Testis (tissue), 2 donors: ENCODE results near the gene CD74.

Source experiments
- CTCF ChIP-seq, 3 experiments: fragments of 450-650 bp in 2 of 3; fragments of 200-600 bp in 1 of 3; sonication (generic) in 1 of 3; IDR thresholded peaks; one replicate each; pipeline ENCODE4 v1.5.1; 2016 to 2019; ENCODE audit warnings: antibody characterized with exemption in 3 of 3, mild to moderate bottlenecking in 2 of 3, moderate library complexity in 1 of 3
- POLR2A ChIP-seq: fragments of 450-650 bp; IDR thresholded peaks from one replicate; pipeline ENCODE4 v1.6.1; 2017; ENCODE audit warnings: antibody characterized with exemption, mild to moderate bottlenecking, moderate library complexity

- no peak for TF ChIP-seq CTCF (IDR thresholded peaks at IDR 0.05)
- TF ChIP-seq POLR2A = no peak
These were observed 40.1 kb downstream of the CD74 start for GRCh38 chr5:150372639-150373038.
